ENCODE results near the gene MUC21.

Gene MUC21

GRCh38 chr6:30983439-30983838 is at the start of gene MUC21:
TSS of gene MUC21 (plus strand) at chr6:30983718. CDS start at chr6:30983959, 241 bp downstream.
- FAIRE-seq (no peak), DNase-seq (ENCODE audit: insufficient read length, low spot score) (no peak)

GRCh38 chr6:30935018-30935417 is 48.5 kb upstream of the MUC21 start:
- DNase-seq (ENCODE audit: insufficient read length, low spot score) (no peak), FAIRE-seq (no peak)

GRCh38 chr6:30937265-30937664 is 46.3 kb upstream of the MUC21 start:
- DNase-seq (ENCODE audit: insufficient read length, low spot score) (no peak), FAIRE-seq (no peak)

GRCh38 chr6:30938730-30939129 is 44.8 kb upstream of the MUC21 start:
- DNase-seq (ENCODE audit: insufficient read length, low spot score) (no peak), FAIRE-seq (no peak)

GRCh38 chr6:30939473-30939872 is 44.0 kb upstream of the MUC21 start:
- FAIRE-seq (no peak), DNase-seq (ENCODE audit: insufficient read length, low spot score) (no peak)

GRCh38 chr6:30940361-30940986 is 43.0 kb upstream of the MUC21 start, which contains the start of gene MUCL3:
TSS of gene MUCL3 (plus strand) at chr6:30940973. CDS start at chr6:30941000, 27 bp downstream.
- no peak for DNase-seq (ENCODE audit: insufficient read length, low spot score)
- FAIRE-seq: no peak

DNA sequence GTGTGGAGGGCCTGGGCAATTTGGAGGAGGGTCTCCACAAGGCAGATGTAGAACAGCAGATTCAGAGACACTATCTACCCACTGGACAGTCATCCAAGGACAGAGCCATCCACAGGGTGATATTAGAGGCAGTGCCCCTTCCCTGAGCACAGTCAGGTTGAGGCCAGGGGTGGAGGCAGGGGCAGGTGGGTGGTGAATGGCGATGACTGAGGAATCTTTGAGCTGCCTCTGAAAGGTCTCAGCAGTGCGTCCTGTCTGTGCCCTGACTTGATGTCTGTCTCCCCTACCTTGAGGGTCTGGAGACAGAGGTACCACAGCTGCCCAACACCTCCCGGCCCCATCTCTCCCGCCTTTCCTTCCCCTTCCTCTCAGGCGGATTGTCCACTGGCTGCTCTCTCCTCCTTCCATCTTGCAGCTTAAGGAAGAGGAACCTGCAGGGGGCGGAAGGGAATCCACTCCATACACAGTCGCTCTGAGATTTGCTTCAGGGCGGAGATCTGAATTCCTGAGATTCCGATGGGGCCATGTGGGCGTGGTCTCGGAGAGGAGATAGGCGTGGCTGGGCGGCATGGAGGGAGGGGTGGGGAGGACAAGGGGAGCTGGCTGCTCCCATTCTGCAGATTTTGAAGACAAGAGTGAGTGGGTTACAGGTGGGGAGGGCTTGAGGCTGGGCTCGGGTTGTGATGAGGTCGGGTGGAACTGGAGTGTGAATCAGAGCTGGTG is 41.0 kb upstream of the MUC21 start:
- FAIRE-seq (no peak), DNase-seq (ENCODE audit: insufficient read length, low spot score) (no peak)

DNA sequence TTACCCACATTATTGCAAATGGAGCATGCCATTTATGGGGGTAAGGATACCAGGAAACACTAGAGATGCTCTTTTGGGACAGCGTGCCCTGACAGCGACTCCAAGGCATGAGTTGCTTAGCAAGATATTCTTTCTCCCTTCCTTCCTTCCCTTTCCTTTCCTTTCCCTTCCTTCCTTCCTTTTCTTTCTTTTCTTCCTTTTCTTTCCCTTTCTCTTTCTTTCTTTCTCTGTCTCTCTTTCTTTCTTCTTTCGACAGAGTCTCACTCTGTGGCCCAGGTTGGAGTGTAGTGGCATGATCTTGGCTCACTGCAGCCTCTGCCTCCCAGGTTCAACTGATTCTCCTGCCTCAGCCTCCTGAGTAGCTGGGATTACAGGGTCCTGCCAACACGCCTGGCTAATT is 39.5 kb upstream of the MUC21 start:
- no peak for FAIRE-seq
- no peak for DNase-seq (ENCODE audit: insufficient read length, low spot score)

DNA sequence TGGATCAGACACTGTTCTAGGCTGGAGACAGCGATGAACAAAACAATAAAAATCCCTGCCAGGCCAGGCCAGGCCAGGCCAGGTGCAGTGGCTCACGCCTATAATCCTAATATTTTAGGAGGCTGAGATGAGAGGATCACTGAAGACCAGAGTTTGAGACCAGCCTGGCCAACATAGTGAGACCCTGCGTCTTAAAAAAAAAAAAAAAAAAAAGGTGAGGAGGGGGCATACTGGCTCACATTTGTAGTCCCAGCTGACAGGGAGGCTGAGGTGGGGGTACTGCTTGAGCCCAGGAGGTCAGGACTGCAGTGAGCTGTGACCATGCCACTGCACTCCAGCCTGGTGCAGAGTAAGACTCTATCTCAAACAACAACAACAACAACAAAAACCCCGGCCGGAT is 38.2 kb upstream of the MUC21 start:
- DNase-seq (ENCODE audit: insufficient read length, low spot score) (no peak), FAIRE-seq (no peak)

GRCh38 chr6:30947231-30947630 is 36.3 kb upstream of the MUC21 start:
- no peak for DNase-seq (ENCODE audit: insufficient read length, low spot score)
- FAIRE-seq: no peak

DNA sequence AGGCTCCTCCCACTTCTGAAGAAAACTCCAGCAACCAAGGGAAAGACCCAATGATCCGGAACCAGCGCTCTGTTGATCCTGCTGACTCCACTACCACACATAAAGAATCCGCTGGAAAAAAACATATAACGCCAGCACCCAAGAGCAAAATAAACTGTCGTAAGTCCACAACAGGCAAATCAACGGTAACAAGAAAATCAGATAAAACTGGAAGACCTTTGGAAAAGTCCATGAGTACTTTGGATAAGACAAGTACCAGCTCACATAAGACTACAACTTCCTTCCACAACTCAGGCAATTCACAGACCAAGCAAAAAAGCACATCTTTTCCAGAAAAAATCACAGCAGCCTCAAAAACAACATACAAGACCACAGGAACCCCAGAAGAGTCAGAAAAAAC is 34.7 kb upstream of the MUC21 start:
- FAIRE-seq (no peak), DNase-seq (ENCODE audit: insufficient read length, low spot score) (no peak)

GRCh38 chr6:30951907-30952469 is 31.5 kb upstream of the MUC21 start:
- DNase-seq (ENCODE audit: insufficient read length, low spot score) (no peak), FAIRE-seq (no peak)

DNA sequence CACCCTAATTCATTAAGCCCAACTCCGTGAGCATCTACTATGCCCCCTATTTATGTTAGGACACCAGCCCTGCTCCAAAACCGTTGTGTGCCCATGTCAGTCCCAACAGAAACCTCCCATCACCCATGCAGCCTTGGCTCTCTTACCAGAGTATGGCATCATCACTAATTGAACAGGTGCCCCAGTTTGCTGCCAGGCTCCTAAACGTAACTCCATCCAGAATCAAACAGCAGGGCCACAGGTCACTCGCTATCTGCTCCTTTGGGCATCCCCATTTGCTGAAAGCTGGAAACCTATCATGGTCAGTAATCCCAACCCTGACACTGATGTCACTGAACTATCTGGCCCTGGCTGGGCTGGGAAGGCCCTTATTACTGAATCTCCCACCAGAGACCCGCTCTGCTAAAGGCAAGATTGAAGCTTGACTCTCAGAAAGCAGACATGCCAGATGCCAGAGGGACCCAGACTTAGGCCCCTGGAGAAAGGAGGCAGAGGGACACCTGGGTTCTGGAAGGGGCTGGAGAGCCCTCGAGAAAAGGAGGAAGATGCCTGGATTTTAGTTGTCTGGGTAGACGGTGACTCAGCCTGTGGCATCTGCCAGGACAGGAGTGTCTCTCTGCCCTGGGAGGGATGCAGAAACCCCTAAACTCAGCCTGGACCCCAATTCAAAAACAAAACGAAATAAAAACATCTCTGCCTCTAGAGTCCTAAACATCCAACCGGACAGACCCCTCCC is 28.7 kb upstream of the MUC21 start:
- FAIRE-seq: no peak
- no peak for DNase-seq (ENCODE audit: insufficient read length, low spot score)

- DNase-seq (ENCODE audit: insufficient read length, low spot score) (peak; percentile 62), FAIRE-seq (peak; percentile 68)
Observed at GRCh38 chr6:30955367-30956042, 28.0 kb upstream of the MUC21 start.

DNA sequence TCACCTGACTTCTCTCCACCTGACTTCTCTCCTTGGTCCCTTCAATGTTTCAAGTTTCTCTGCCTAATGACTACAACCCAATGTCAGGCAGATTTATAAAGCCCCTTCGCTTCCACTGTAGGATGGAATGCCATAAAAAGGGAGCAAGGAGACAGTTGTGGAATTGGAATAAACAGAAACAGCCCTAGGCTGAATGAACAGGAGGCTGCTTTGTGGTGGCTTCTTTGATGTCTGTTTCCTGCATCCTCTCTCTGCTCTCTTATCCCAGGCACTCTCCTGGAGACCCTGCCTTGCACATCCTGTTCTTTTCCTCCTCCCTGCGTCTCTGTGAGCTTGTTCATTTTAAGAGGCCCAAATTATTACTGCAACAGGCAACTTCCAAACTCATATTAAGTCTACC is 25.8 kb upstream of the MUC21 start:
- DNase-seq (ENCODE audit: insufficient read length, low spot score) (no peak), FAIRE-seq (no peak)

- FAIRE-seq: no peak
- no peak for DNase-seq (ENCODE audit: insufficient read length, low spot score)
Observed at GRCh38 chr6:30960907-30961673, 22.4 kb upstream of the MUC21 start.

GRCh38 chr6:30962716-30963115 is 20.8 kb upstream of the MUC21 start:
- DNase-seq (ENCODE audit: insufficient read length, low spot score) (no peak), FAIRE-seq (no peak)

- FAIRE-seq (no peak), DNase-seq (ENCODE audit: insufficient read length, low spot score) (no peak)
Observed at GRCh38 chr6:30963641-30964040, 19.9 kb upstream of the MUC21 start.

- FAIRE-seq (no peak), DNase-seq (ENCODE audit: insufficient read length, low spot score) (no peak)
Observed at GRCh38 chr6:30964075-30964474, 19.4 kb upstream of the MUC21 start.

DNA sequence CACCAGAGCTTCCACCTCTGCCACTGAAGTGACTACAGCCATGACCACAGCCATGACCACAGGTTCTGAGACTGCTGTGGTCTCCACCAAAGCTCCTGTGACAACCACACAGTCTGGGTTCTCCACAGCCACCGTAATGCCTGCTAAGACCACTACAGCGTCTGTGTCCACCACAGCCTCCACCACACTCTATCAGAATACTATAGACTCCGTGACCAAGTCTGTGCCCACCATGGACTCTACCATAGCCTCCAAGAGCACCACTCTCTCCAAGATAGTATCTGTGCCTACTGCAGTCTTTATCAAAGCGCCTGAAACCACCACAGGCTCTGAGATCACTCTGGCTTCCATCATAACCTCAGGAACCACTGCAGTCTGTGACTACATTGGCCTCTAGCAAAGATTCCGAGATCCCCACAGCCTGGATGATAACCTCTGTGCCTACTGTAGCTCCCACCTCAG is 18.3 kb upstream of the MUC21 start:
- FAIRE-seq (no peak), DNase-seq (ENCODE audit: insufficient read length, low spot score) (no peak)

All from GM19239 (cell line).